Amygdala (tissue), 56 donors: ENCODE results near the gene CACNB2.
A peak's percentile ranks its signal among the peaks of the same experiment; 100 is the strongest.

Source experiments
- DNase-seq, 56 donors: peaks; one replicate each; lab custom pipeline; 2025; lab: John Stamatoyannopoulos, UW

Gene CACNB2

DNA sequence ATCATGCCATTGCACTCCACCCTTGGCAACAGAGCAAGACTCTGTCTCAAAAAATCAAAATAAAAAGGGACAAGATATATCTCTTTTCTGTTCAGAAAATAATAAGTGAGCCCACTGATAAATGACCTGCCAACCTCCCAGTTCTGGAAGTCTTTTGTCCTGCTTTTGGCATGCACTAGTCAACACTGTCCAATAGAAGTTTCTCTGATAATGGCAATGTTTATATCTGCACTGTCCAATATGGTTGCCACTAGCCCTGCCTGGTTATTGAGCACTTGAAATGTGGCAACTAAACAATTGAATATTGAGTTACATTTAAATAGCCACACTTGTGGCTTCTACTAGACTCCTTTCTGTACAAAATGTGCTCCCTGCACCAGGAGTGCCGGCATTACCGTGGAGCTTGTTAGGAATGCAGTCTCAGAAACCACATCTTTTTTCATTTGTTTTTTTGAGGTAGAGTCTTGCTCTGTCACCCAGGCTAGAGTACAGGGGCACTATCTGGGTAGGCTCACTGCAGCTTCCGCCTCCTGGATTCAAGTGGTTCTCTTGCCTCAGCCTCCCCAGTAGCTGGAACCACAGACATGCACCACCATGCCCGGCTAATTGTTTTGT, 229.7 kb downstream of the CACNB2 start:
- no peak for DNase-seq

DNA sequence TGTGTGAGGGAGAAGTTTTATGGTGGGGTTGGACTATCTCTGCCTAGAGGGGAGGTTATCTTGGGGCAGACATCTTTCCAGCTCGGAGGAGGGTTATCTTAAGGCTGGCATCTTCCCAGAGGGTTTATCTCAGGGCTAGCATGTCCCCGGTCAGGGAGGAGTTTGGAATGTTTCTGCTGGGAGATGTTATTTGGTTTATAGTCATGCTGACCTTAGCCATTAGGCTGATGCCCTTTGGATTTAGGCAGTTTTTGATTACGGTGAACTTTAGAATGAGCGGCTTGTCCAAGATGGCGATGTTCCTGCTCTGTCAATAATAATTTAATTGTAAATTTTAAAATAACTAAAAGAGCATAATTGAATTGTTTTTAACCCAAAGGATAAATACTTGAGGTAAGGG, 236.4 kb downstream of the CACNB2 start:
- no peak for DNase-seq

DNA sequence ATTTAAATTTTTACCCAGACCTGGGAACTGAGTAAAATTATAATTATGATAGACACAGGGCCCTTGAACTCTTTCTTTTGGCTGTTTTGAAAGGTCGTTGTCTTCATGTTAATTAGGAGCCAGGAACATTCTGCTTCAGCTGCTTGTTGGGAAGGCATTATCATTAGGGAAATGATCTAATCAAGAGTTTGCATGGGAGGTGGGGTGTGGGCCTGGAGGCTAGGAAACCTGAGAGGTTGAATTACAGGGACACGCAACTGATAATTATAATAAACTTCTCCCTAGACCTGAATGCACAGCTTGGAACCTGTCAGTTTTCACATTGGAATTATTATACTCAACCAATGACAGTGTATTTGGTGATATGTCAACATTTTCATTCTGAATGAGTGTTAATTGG, 237.7 kb downstream of the CACNB2 start:
- no peak for DNase-seq

DNA sequence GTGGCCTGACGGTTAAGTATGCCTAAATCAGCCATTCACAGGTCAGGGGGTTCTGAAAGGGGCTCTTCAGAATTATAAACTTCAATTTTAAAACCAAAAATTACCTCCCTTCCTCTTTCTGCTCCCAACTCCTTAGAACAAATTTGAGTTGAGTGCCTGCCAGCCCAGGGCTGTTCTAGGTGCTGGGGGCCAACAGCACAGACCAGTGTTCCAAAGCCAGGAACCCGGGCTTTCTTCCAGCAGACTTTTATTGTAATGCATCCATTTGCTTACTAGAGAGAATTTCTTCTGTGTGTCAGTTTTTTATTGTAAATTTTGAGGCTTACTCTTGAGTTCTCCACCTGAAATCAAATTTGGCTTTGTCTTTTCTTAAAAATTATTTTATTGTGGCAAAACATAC, 238.5 kb downstream of the CACNB2 start:
- DNase-seq: peak in 17 of 56 donors; percentile 0 to 52 (median 14)

DNA sequence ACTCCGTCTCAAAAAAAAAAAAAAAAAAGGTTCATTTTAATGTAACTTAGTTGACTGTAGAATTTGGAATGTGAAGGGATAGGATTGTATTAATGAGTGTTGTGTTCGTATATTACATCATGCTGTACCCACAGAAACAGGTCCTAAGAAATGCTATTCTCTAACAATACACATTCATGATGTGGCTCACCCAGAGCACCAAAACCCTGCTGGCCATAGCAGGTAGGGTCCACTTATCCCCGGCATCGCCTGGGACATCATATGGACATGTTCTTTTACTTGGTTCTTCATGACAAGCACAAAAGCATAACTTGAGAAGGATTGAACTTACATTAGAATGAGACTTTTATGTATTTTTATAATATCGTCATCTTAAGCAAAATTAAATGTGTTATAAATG, 241.5 kb downstream of the CACNB2 start:
- no peak for DNase-seq

DNA sequence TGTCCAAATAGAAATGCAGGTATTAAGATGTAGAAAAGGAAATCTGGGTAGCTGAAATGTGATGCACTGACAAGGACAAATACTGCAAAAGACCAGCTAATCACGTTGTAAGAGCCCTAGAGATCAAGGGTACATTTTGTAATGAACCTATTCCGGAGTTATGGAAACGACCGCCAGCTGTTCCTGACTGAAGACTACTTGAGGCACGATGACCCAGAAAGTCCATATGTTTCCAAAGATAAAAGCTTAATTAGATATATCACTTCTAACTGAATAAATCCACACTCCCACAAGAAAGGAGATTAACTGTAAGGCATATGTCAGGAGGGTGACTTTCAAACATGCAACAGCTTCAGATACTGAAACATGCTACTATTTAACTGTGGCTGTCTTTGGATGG, 257.7 kb downstream of the CACNB2 start:
- DNase-seq: no peak

DNA sequence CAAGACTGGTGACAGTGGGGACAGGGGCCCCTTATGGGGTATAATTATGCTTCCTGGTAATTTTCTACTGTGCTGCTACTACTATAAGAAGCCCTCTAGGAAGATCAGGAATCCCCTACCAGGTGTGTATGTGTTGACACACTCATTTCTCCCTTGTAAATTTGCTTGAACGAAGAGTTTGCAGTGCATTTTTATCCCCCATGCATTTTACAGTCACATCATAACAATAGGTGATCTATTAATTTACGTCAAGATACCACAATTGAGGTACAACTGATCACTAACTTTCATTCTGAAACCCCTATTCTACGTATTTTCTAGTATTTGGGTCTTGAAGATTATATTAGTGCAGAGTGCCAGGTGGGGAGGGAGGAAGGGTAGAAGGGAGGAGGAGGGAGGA, 258.9 kb downstream of the CACNB2 start:
- no peak for DNase-seq

DNA sequence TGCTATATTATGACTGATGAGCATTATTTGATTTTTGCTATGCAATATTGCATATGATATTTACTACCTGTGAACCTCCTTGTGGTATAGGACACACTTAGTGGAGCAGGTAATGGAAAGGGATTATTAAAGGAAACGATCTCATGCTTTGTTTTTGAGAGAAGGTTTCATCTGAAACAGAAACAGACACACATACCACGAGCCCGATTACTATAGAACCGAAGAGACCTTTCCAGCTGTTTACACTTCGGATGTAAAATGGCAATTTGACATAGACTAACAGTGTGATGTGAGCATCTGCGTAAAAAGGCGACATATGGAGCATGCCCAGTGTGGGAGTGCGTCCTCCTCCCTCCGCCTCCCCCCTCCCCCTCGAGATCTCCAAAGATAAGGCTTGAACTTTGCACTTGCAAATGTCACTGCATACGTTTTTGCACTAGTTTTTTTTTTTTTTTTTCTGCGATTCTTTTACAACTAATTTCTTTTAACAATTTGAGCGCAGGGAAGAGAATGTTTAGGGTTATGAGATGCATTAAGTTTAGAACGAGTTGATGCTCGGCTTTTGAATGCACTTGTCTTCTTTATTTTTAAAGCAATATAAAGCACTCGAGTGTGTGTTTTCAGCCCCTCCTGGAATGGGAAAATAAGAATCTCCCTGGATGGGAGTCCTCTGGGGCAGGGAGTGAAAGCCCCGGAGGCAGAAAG, 260.1 kb downstream of the CACNB2 start:
- peak in 22 of 56 donors; percentile 2 to 58 (median 20) for DNase-seq

DNA sequence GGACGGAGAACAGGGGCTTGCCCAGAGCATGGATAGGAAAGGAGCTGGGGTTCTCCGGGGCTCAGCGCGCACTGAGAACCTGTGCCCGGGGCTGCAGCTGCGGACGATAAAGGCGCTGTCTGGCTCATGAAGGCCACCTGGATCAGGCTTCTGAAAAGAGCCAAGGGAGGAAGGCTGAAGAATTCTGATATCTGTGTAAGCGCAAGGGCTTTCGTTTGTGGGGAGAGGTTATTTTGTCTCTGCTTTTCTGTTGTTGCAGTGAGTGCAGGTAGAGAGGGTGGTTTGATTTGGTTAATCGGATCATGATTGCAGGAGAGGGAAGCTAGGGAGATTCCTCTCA, 260.7 kb downstream of the CACNB2 start:
- DNase-seq: peak in 8 of 56 donors; percentile 1 to 28 (median 6)

DNA sequence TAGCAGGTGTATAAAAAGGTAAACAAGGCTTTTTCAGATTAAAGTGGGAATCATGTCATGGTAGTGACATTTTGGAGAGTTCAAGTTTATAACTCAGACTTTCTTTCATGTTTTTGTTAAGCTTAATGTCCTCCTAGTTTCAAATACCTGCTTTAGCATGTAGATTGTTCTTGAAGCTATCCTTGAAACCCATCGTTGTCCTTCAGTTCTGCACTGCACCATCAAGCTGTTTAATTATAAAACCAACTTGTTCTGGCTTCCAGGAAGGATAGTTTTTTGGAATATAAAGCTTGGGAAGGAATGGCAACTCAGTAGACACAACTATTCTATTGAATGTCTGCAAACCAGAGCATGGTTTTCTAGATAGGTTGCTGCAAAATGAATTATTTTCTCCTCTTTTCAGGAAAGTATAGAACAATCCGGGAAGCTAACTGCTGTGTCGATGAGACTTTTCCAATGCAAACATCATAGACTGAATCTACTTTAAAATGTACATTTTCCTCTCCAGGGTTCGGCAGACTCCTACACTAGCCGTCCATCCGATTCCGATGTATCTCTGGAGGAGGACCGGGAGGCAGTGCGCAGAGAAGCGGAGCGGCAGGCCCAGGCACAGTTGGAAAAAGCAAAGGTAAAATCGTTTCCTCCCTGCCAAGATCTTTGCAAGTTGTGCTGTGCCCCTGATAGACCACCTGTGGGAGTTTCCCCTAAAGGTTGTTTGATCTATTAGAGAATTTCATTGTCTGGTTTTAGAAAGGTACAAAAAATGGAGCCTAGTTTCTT, 261.4 kb downstream of the CACNB2 start:
- DNase-seq: no peak

DNA sequence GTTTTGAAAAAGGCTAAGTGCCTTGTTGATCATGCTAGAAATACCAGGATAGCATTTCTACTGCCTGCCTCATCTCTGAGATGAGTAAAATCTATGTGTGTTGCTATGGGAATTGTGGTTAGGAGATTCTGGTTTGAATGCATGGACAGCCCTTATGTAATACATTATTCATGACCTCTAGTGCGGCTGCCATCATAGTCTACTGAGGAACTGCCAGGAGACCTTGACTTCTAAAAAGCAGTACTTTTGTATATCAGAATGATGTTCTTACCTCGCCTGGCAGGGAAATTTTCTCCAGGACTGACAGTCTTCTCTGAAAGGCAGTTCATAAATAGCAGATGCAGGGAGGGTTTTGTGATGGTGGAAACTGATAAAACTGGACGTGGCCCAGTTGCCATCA, 262.6 kb downstream of the CACNB2 start:
- DNase-seq: peak in 1 of 56 donors; percentile 11

DNA sequence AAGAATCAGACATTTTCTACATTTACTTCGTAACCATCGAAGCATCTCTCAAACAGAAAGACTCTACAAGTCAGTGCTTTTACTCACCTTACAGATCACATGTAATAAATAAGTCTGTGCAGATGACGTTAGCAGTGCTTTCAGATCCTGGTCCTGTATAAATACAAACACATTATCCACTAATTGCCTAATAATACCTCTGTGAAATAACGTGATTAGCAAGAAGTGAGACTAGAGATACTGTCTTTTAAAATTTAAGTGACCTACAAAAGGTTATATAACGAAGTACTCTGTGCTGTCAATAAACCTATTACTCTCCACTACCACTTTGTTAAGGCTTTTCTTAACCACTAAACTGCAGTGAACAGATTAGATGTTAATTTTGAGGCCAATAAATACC, 264.3 kb downstream of the CACNB2 start:
- no peak for DNase-seq

DNA sequence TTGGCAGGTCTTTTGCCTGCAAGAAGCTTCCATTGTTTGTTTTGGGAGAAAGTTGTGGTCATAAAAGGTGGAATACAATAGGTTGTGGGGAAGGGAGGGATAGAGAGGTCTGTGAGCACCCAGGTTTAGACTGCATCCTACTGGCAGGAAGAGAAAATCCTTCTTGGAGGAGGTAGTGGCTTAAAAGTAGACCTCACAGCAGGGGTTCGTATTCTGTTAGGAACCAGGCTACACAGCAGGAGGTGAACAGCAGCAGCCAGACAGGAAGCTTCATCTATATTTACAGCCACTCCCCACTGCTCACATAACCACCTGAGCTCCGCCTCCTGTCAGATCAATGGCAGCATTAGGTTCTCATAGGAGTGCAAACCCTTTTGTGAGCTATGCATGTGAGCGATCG, 265.9 kb downstream of the CACNB2 start:
- no peak for DNase-seq

DNA sequence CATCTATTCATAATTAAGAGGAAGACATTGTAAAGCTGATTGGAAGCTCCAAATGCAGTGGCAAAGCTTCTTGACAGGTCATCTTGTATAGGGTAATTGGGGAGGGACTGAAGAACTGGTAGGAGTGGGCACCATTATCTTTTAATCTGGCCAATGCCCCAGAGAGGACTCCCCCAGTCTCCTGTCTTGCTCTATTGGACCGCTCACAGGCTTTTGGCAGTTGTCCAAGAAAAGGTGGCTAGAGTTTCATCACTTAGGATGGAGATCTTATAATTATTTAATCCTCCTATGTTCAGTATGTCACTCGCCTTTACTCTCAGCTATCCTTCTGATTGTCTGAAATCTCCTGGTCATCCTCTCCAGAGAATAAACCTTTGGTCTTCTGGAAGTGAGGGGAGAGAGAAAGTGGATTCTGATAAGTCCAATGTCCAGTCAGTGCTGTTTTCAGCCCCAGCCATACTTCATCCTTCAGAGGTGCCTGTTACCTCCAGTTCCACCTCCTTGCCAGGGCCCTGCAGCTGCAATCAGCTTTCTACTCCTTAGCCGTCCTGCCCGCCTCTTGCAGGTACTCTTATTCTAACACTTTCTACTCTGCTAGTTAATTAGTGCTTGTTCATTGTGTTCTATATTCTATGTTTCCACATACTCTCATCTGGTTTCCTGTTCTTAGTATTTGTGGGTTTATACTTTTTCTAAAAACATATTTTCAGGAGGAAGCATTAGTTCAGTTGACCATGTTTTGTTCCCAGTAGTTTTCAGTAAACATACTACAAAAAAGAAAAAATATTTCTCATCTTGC, 269.6 kb downstream of the CACNB2 start:
- no peak for DNase-seq

DNA sequence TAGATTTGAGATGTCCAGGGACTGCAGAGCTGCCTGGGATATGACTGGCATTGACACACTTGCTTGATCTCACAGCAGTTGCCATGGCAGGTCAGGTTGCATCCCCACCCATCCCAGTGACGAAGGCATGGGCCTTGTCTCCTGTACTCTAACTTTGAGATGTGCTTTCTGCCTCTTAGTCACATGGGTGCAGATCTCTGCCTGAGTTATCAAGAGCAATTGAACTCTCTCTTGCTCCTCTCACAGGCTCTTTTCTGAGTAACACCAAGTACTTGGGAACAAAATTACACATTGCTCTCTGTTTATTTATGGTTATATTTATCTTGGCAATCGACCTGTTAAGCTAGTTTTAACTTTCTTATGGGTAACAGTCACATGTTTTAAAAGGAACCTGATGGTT, 273.8 kb downstream of the CACNB2 start:
- DNase-seq: no peak

DNA sequence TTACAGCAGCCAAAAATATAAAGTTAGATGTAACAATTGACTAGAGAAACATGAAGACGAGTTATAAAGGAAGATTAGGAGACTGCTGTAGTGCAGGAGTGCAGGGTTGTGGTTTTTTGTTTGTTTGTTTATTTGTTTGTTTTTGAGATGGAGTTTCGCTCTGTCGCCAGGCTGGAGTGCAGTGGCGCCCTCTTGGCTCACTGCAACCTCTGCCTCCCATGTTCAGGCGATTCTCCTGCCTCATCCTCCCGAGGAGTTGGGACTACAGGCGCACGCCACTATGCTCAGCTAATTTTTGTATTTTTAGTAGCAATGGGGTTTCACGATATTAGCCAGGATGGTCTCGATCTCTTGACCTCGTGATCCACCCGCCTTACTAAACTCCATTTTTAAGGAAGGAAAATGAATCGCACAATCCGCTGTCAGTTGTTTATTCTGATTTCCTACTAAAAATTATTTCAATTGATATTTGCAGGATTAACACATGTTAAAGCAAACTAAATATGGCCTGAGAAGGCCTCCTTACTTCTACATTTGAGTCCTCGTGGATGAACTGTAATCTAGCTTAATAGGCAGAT, 277.8 kb downstream of the CACNB2 start:
- DNase-seq: no peak

DNA sequence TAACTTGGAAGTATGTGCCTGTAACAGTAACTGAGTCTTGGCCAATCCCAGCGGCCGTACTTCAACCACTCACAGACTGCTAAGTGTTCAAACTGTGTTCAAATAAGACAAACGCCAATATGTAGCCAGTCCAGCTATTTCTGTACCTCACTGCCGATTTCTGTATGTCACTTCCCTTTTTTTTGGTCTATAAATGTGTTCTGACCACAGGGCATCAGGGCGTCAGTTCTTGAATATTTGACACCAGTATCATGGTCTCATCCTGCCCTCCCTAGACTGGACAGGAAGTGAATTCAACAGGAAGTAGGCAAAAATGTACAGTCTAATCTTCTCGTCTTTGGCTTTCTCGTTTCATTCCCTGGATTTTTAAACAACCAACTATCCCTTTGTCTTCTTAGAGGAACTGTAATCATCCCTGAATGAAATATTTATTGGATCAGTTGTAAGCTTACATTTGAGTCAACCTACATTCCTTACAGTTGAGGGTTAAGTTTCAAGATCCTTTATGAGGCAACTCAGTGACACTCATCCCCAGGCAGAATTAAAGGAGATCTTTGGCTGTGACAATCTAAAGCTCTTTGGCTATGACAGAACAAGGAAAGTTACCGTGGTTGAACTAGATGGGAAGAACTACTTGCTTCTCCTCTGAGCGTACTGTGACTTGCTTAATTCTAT, 278.5 kb downstream of the CACNB2 start:
- DNase-seq: peak in 8 of 56 donors; percentile 6 to 54 (median 20)

DNA sequence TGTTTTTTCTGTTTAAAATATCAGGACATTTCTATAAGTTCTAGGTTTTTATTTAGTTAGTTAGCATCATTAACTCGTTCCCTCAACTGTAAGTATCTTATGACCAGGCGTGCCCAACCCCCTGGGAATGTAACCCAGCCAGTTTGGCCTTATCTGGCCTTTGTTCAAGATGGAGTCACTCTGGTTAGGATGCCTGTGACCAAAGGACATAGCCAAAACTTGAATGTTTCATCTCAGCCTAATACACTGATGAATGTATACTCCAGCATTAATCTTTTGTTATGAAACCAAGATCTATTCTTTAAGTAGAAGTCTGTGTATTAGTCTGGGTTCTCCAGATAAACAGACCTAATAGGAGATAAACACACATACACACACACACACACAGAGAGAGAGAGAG, 279.7 kb downstream of the CACNB2 start:
- no peak for DNase-seq

DNA sequence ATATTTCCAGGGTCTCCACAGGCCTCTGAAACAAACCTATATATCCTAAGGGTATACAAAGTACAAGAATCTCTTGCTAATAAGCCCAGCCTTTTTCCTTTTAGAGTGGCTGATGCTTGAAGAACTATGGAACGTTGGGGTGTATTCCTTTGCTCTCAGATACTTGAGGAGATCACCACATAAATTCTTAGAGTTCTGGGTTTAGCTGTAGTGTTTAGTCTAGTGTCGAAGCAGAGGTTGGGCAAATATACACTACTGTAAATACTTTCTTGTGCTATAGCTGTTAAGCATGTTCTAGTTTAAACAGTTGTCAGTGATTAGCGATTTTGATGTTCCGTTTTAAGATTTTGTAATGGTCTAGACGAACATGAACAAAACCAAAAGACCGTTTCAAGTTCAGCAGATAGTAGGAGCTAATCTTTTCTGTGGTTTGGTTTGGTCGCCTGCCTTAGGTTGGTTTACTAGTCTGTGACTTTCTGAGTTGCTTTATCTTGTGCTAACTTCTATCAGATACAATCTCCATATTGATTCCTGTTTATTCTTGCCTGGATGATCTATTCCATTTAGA, 281.6 kb downstream of the CACNB2 start:
- DNase-seq: no peak
